DMS53 (cell line): Measurements from ENCODE around the gene CDAN1.
A peak's percentile ranks its signal among the peaks of the same experiment; 100 is the strongest.
"Not testable (repeated sequence)": the region's sequence is repeated elsewhere in the genome, so short reads cannot be mapped to it uniquely, and the experiment has no call there.

ENCODE experiments used
- DNase-seq: peaks from one replicate; lab custom pipeline; 2025; lab: John Stamatoyannopoulos, UW

CDAN1 gene

GRCh38 chr15:42710662-42711061, 26.3 kb downstream of the CDAN1 start:
- no peak for DNase-seq

- no peak for DNase-seq
These were observed 28.9 kb downstream of the CDAN1 start for GRCh38 chr15:42707873-42708544.

DNA sequence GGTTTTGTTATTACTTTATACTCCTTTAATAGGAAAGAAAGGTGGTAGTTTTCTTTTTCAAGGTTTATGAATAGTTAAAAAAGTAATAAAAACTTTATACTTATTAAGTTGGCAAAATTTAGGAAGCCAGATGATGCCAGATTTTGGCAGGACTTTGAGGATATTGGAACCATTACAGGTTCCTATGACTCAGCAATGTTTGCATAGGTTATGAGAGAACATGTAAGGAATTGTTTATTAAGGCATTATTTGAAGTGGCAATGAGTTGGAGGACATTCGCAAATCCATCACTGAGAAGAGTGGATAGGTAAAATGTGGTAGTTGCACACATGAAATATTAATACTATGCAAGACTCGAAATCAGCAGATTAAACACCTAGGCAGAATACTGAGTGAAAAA, 29.9 kb downstream of the CDAN1 start:
- DNase-seq, result peak; percentile 84

GRCh38 chr15:42705336-42705735, 31.6 kb downstream of the CDAN1 start:
- DNase-seq, result no peak

- DNase-seq, result peak; percentile 82
These were observed 32.4 kb downstream of the CDAN1 start for GRCh38 chr15:42704492-42704926.

GRCh38 chr15:42696626-42697025, 40.3 kb downstream of the CDAN1 start:
- peak; percentile 13 for DNase-seq

DNA sequence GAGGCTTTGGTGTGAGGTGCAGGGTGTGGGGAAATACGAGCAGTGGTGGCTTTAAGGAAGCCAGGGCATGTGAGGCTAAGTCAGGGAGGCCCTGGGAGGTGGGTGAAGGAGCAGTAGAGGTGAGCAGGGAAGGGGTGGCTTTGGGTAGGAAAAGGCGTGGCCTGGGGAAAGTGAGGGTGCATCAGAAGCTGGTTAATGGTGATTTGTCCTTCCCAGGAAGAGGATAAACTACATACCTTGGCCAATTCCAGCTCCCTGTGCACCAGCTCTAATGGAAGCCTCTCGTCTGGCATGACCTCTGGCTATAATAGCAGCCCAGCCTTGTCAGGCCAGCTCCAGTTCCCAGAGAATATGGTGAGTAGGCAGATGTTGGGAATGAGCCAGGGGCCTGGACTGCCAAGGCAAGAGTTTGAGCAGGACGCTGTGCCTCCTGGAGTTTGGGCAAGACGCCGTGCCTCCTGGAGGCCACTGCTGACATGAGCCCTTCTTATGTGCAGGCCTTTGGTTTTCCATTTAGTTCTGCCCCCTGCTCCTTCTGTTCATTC, 41.3 kb downstream of the CDAN1 start:
- DNase-seq, result no peak

- no peak for DNase-seq
These were observed 42.5 kb downstream of the CDAN1 start for GRCh38 chr15:42694398-42694797.

- no peak for DNase-seq
These were observed 43.0 kb downstream of the CDAN1 start for GRCh38 chr15:42693942-42694341.

- no peak for DNase-seq
These were observed 43.4 kb downstream of the CDAN1 start for GRCh38 chr15:42693496-42693895.

GRCh38 chr15:42692997-42693396, 43.9 kb downstream of the CDAN1 start:
- DNase-seq, result no peak

DNA sequence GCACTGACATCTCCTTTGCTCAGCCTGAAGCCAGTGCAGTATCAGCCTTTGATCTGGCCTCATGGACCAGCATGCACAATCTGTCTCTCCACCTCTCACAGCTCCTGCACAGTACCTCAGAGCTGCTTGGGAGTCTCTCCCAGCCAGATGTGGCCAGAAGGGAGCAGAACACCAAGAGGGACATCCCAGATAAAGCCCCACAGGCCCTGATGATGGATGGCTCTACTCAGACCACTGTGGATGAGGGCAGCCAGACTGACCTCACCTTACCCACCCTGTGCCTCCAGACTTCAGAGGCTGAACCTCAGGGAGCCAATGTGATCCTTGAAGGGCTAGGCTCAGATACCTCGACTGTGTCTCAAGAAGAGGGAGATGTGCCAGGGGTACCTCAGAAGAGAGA, 44.4 kb downstream of the CDAN1 start:
- DNase-seq, result no peak

DNA sequence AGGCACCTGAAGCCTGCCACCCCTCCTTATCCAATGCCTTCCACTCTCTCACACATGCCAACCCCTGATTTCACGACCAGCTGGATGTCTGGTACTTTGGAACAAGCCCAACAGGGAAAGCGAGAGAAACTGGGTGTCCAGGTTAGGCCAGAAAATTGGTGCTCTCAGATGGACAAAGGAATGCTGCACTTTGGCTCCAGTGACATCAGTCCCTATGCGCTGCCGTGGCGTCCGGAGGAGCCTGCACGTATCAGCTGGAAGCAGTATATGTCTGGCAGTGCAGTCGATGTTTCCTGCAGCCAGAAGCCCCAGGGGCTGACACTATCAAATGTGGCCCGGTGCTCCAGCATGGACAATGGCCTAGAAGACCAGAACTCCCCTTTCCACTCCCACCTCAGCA, 45.2 kb downstream of the CDAN1 start:
- DNase-seq, result no peak

- no peak for DNase-seq
These were observed 45.6 kb downstream of the CDAN1 start for GRCh38 chr15:42691308-42691707.

DNA sequence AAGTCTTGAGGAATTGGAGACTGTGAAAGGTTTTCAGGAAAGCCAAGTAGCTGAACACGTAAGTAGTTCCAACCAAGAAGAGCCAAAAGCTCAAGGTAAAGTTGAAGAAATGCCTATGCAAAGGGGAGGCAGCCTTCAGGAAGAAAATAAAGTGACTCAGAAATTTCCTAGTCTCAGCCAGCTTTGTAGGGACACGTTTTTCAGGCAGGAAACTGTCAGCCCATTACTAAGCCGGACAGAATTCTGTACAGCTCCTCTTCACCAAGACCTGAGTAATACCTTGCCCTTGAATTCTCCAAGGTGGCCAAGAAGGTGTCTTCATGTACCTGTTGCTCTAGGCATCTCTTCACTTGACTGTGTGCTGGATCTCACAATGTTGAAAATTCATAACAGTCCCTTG, 48.6 kb downstream of the CDAN1 start:
- no peak for DNase-seq

DNA sequence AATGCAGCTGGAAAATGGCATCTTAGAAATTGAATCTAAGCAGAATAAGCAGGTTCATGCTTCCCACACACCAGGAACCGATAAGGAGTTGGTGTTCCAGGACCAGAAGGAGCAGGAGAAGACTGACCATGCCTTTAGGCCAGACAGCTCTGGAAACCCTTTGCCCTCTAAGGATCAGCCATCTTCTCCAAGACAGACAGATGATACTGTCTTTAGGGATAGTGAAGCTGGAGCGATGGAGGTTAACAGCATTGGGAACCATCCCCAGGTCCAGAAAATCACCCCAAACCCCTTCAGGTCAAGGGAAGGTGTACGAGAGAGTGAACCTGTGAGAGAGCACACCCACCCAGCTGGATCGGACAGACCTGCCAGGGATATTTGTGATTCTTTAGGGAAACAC, 49.2 kb downstream of the CDAN1 start:
- DNase-seq, result no peak

DNA sequence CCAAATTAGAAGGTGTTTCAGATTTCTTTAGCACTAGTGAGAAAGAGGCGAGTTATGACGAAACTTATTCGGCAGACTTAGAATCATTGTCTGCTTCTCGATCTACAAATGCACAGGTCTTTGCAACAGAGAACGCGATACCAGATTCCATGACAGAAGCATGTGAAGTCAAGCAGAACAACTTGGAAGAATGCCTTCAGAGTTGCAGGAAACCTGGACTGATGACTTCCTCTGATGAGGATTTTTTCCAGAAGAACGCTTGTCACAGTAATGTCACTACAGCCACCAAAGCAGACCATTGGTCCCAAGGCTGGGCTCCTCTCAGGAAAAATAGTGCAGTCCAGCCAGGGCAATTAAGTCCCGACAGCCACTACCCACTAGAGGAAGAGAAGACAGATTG, 50.6 kb downstream of the CDAN1 start:
- DNase-seq, result no peak

DNA sequence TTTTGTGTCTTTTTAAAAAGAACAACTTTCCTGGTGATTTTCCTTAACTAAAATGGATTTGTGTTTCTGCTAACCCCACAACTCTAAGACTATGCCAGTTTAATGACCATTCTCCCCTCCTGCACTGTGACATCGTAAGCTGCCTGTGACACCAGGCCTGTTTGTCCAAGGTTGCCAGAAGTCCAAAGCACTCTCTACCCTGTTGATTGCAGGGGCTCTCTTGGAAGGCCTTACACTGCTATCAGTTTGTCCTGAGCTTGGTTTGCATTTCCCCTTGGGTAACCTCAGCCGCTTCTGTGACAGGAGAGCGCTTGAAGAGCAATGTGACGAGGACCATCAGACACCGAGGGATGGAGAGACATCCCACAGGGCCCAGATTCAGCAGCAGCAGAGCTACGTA, 55.8 kb downstream of the CDAN1 start:
- no peak for DNase-seq

- DNase-seq, result not testable (repeated sequence)
These were observed 56.8 kb downstream of the CDAN1 start for GRCh38 chr15:42680142-42680482.

DNA sequence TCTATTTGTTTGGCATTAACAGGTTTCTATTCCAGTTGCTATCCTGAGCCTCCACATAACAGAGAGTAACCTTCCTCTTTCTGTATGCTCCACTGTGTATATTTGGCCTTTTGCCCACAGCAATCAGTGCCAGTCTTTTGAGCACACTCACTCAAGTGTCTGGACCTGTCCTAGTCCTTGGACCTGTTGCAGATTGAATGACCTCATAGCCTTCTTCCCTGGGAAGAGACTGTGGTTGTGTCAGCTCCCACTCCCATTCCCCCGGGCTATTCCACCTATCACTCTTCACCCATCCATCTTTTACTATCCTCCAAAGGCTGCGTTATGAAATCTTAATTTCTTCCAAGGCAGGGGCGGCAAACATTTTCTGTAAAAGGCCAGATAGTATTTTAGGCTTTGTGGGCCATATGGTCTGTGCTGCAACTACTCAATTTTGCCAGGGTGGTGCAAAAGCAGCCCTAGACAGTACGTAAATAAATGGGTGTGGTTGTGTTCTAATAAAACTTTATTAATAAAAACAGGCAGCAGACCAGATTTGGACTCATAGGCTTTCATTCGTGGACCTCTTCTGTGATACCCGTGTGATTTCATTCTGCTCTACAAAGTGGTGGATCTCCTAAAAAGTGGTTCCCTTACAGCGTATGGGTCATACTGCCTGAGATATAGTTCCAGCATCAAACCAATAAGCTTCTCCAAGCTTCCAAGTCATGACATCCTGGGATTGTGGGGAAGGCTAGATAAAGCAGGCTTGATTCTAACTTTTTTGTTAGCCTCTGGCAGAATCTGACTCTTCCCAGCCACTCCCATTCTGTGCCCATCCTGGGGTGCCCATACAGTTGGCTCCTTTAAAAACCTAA, 57.4 kb downstream of the CDAN1 start:
- DNase-seq, result no peak

GRCh38 chr15:42675021-42675420, 61.9 kb downstream of the CDAN1 start:
- no peak for DNase-seq

DNA sequence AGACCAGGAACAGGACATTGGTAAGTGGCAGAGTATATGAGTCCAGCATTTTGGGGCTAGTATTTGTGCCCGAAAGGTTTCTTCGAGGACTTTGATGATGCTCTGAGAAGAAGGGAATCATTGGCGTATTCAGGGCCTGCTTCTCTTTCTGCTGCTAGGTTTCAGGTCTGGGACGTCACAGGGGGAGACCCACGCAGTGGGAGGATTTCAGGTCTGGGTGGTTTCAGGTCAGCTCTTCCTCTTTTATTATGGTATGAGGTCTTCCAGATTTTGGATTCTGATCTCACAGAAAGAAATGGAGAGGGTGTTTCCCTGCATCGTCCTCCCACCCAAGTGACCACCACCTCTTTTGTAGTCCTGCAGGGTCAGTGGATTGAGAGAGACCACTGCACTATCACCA, 62.5 kb downstream of the CDAN1 start:
- no peak for DNase-seq
